HEK293T (cell line): ENCODE results near the gene EXOC4.

Experiments
- CTCF ChIA-PET: fragments of 350-600 bp; formaldehyde crosslinking; extraction: SDS; loops from one replicate; lab custom pipeline; 2021; ENCODE audit warnings: antibody characterized with exemption, inconsistent platforms; lab: Yijun Ruan, JAX
- POLR2A ChIA-PET: fragments of 350-600 bp; formaldehyde crosslinking; extraction: SDS; loops from one replicate; lab custom pipeline; 2020; ENCODE audit warnings: antibody characterized with exemption, inconsistent platforms; lab: Yijun Ruan, JAX
- DNase-seq: peaks from one replicate; pipeline ENCODE4 v3.0.0; 2012; ENCODE audit warnings: mixed read lengths; ENCODE audit errors: extremely low spot score
- ARNT ChIP-seq: fragments of 450-650 bp; IDR thresholded peaks from 2 replicates; pipeline ENCODE4 v1.6.1; 2017; ENCODE audit warnings: mild to moderate bottlenecking
- BHLHE40 ChIP-seq: fragments of 450-650 bp; IDR thresholded peaks from 2 replicates; pipeline ENCODE4 v1.6.1; 2016; ENCODE audit warnings: mild to moderate bottlenecking, moderate library complexity, borderline replicate concordance
- CTBP1 ChIP-seq: fragments of 450-650 bp; IDR thresholded peaks from 2 replicates; pipeline ENCODE4 v1.6.1; 2016; ENCODE audit warnings: borderline replicate concordance
- ELF4 ChIP-seq: fragments of 450-650 bp; IDR thresholded peaks from 2 replicates; pipeline ENCODE4 v1.6.1; 2017; ENCODE audit warnings: antibody characterized with exemption
- FOXA1 ChIP-seq: fragments of 450-650 bp; IDR thresholded peaks from 2 replicates; pipeline ENCODE4 v1.6.1; 2016; ENCODE audit warnings: mild to moderate bottlenecking
- FOXK2 ChIP-seq: fragments of 450-650 bp; IDR thresholded peaks from 2 replicates; pipeline ENCODE4 v1.6.1; 2016; ENCODE audit warnings: mild to moderate bottlenecking
- FOXM1 ChIP-seq: fragments of 450-650 bp; IDR thresholded peaks from 2 replicates; pipeline ENCODE4 v1.6.1; 2017; ENCODE audit warnings: mild to moderate bottlenecking, borderline replicate concordance
- HDGF ChIP-seq: fragments of 450-650 bp; IDR thresholded peaks from 2 replicates; pipeline ENCODE4 v1.6.1; 2017; ENCODE audit warnings: antibody characterized with exemption, borderline replicate concordance
- L3MBTL2 ChIP-seq: fragments of 450-650 bp; conservative IDR thresholded peaks from 2 replicates; pipeline ENCODE4 v1.6.1; 2016; ENCODE audit warnings: mild to moderate bottlenecking
- LEF1 ChIP-seq: fragments of 450-650 bp; IDR thresholded peaks from 2 replicates; pipeline ENCODE4 v1.6.1; 2017; ENCODE audit warnings: mild to moderate bottlenecking, borderline replicate concordance
- NFRKB ChIP-seq: fragments of 450-650 bp; IDR thresholded peaks from 2 replicates; pipeline ENCODE4 v1.6.1; 2016; ENCODE audit warnings: mild to moderate bottlenecking, moderate library complexity
- PKNOX1 ChIP-seq: fragments of 450-650 bp; IDR thresholded peaks from 2 replicates; pipeline ENCODE4 v1.6.1; 2016
- SP1 ChIP-seq: fragments of 450-650 bp; IDR thresholded peaks from 2 replicates; pipeline ENCODE4 v1.6.1; 2017
- SUZ12 ChIP-seq: fragments of 450-650 bp; IDR thresholded peaks from 2 replicates; pipeline ENCODE4 v1.6.1; 2016; ENCODE audit warnings: mild to moderate bottlenecking
- TARDBP ChIP-seq: fragments of 450-650 bp; IDR thresholded peaks from 2 replicates; pipeline ENCODE4 v1.6.1; 2016
- ZNF384 ChIP-seq: fragments of 450-650 bp; IDR thresholded peaks from 2 replicates; pipeline ENCODE4 v1.6.1; 2016

Gene EXOC4

GRCh38 chr7:133434246-133434865 lies 181.5 kb downstream of the EXOC4 start:
- ChIA-PET CTCF (interaction anchor here (0.6 to 1.3 kb wide), 5 partner anchors 10 to 857 kb away, joined by 3 to 8 read pairs (median 3); no protein-coding TSS in a partner anchor), POLR2A (no interaction called here)
- no peak for TF ChIP-seq HDGF
- peak; percentile 18 for DNase-seq

GRCh38 chr7:133436014-133436428 lies 183.1 kb downstream of the EXOC4 start:
- ChIA-PET CTCF (interaction anchor here (1.1 kb wide), 1 partner anchor 855 kb away, joined by 4 read pairs; no protein-coding TSS in a partner anchor), POLR2A (no interaction called here)
- DNase-seq, result no peak
- TF ChIP-seq HDGF, result no peak
- no peak for TF ChIP-seq LEF1
- TF ChIP-seq ELF4, result no peak
- no peak for TF ChIP-seq TARDBP
- no peak for TF ChIP-seq NFRKB
- no peak for TF ChIP-seq BHLHE40
- no peak for TF ChIP-seq L3MBTL2
- no peak for TF ChIP-seq FOXK2
- no peak for TF ChIP-seq PKNOX1
- TF ChIP-seq ZNF384, result no peak
- no peak for TF ChIP-seq FOXM1
- no peak for TF ChIP-seq FOXA1
- no peak for TF ChIP-seq SP1
- no peak for TF ChIP-seq SUZ12
- no peak for TF ChIP-seq ARNT
- no peak for TF ChIP-seq CTBP1

- DNase-seq, result no peak
- TF ChIP-seq FOXK2 (no peak), SP1 (no peak), PKNOX1 (no peak), HDGF (no peak), L3MBTL2 (no peak), BHLHE40 (no peak), TARDBP (no peak), FOXM1 (no peak), LEF1 (no peak), NFRKB (no peak), FOXA1 (no peak), SUZ12 (no peak)
- CTCF ChIA-PET, result no interaction called here
- POLR2A ChIA-PET, result no interaction called here
Observed at GRCh38 chr7:133437544-133437943, 184.7 kb downstream of the EXOC4 start.

- DNase-seq, result no peak
- CTCF ChIA-PET, result no interaction called here
- no peak for TF ChIP-seq ZNF384
- TF ChIP-seq FOXA1, result no peak
- no peak for TF ChIP-seq LEF1
- no peak for TF ChIP-seq SP1
- TF ChIP-seq FOXM1, result no peak
- no peak for TF ChIP-seq FOXK2
- TF ChIP-seq SUZ12, result no peak
- no peak for TF ChIP-seq PKNOX1
- no peak for TF ChIP-seq HDGF
- TF ChIP-seq NFRKB, result no peak
- POLR2A ChIA-PET, result no interaction called here
Observed at GRCh38 chr7:133442818-133443217, 189.9 kb downstream of the EXOC4 start.

- CTCF ChIA-PET, result no interaction called here
- no peak for TF ChIP-seq NFRKB
- TF ChIP-seq HDGF, result no peak
- no peak for TF ChIP-seq BHLHE40
- no peak for TF ChIP-seq L3MBTL2
- TF ChIP-seq FOXA1, result no peak
- TF ChIP-seq SP1, result no peak
- TF ChIP-seq ELF4, result no peak
- no peak for TF ChIP-seq ZNF384
- TF ChIP-seq LEF1, result no peak
- no peak for TF ChIP-seq ARNT
- TF ChIP-seq FOXM1, result no peak
- DNase-seq, result no peak
- POLR2A ChIA-PET, result no interaction called here
Observed at GRCh38 chr7:133445617-133446016, 192.7 kb downstream of the EXOC4 start.

GRCh38 chr7:133448012-133448411 lies 195.1 kb downstream of the EXOC4 start:
- POLR2A ChIA-PET, result no interaction called here
- TF ChIP-seq FOXA1 (no peak), SP1 (no peak), ELF4 (no peak), PKNOX1 (no peak), FOXM1 (no peak), LEF1 (no peak), FOXK2 (no peak), HDGF (no peak), ARNT (no peak), CTBP1 (no peak), NFRKB (no peak), SUZ12 (no peak)
- no peak for DNase-seq
- CTCF ChIA-PET, result interaction anchor here (0.7 kb wide), 1 partner anchor 9 kb away, joined by 3 read pairs; no protein-coding TSS in a partner anchor
